Ovary (tissue), 9 donors: ENCODE results near the gene NUP62. TPM values are rescaled to one million over a fixed set of nuclear protein-coding genes. Genes with fewer than 3 reads are reported as not detected.

ENCODE experiments used
- DNase-seq, 5 donors: peaks; one replicate each; pipeline ENCODE4 v3.0.0-alpha.2; 2019 to 2020
- H3K27ac ChIP-seq, 2 donors: fragments of 200-600 bp; one replicate each; pipeline versions ENCODE4 v1.5.1 to v1.8.0; 2019 to 2022
- H3K27me3 ChIP-seq: fragments of 200-600 bp; one replicate; pipeline ENCODE4 v1.8.0; 2022
- H3K36me3 ChIP-seq: fragments of 200-600 bp; sonication (generic); one replicate; pipeline ENCODE4 v1.5.1; 2019
- H3K4me1 ChIP-seq: one replicate; pipeline ENCODE4 v1.8.1; 2013; ENCODE audit warnings: mild to moderate bottlenecking, moderate library complexity; ENCODE audit not compliant: insufficient read depth
- H3K4me3 ChIP-seq: fragments of 200-600 bp; sonication (generic); one replicate; pipeline ENCODE4 v1.5.1; 2017
- H3K9me3 ChIP-seq, 2 donors: fragments of 200-600 bp in 1 of 2; sonication (generic) in 1 of 2; one replicate each; pipeline versions ENCODE4 v1.5.1 to v1.8.1; 2013 to 2019; ENCODE audit warnings: mild to moderate bottlenecking in 1 of 2, moderate library complexity in 1 of 2
- EP300 ChIP-seq: sonication (generic); formaldehyde crosslinking; IDR thresholded peaks from one replicate; pipeline ENCODE4 v1.6.1; 2017; ENCODE audit warnings: antibody characterized with exemption
- POLR2A ChIP-seq: fragments of 450-650 bp; IDR thresholded peaks from one replicate; pipeline ENCODE4 v1.6.1; 2017; ENCODE audit warnings: antibody characterized with exemption, mild to moderate bottlenecking, moderate library complexity
- WGBS, 3 donors: extraction: QIAGEN DNeasy Blood & Tissue Kit in 1 of 3; methylation state at CpG; one replicate each; pipeline versions ENCODE4 v1.1.5 to v1.1.7; 2013 to 2017; 5-methylcytosine and 5-hydroxymethylcytosine counted together
- intact Hi-C, 4 donors: fragments of 100-400 bp; cut with DNase I; formaldehyde crosslinking; loops; one replicate each; pipeline versions ENCODE4 v1.11.0 to v1.15.1; 2022 to 2023
- polyA plus RNA-seq, 2 donors: library from polyadenylated mRNA; stranded (reverse); fragments of 200-250 nt in 1 of 2; fragments of 350-450 nt in 1 of 2; fragmentation: Illumina TruSeq in 1 of 2; extraction: RNeasy Lipid Tissue Mini Kit (QIAGEN cat#74804) in 1 of 2; gene quantifications; one replicate each; pipeline ENCODE4 v1.2.3, GENCODE V29; 2013 to 2014
- total RNA-seq, 7 donors: library from RNA; depleted of rRNA in 2 of 7; stranded (reverse); fragments of >200 nt in 2 of 7; fragmentation: NEBNext Ultra II Directional in 3 of 7; extraction: Animal tissue kit (Norgen Biotek cat#: 25700) in 3 of 7; gene quantifications; one replicate each; pipeline versions ENCODE4 v1.1.0 to v1.2.4, GENCODE V29; 2016 to 2023
- TF ChIP-seq, protein P1 (sequence below), 3 donors: fragments of 450-650 bp in 2 of 3; fragments of 200-600 bp in 1 of 3; IDR thresholded peaks; one replicate each; pipeline versions ENCODE4 v1.5.1 to v1.8.0; 2016 to 2022; ENCODE audit warnings: antibody characterized with exemption in 3 of 3, mild to moderate bottlenecking in 1 of 3
- donor health status: DM: no; HTN: no; CAD: no; lungs with moderate emphysema.
- donor health status: DM: no; HTN: no; CAD: no.
- donor health status: Bipolar disorder and iron deficiency.
- donor health status: DM: yes; HTN: yes; CAD: no.
- donor health status: DM: no; HTN: no; CAD: no.
- donor health status: DM: yes; HTN: yes; CAD: no.

The NUP62 gene
- total and polyA plus RNA-seq, 9 donors, result 18.7 to 47.7 (median 37.1) TPM

- intact Hi-C loops, result no loop called here
- TF ChIP-seq, protein P1, sequence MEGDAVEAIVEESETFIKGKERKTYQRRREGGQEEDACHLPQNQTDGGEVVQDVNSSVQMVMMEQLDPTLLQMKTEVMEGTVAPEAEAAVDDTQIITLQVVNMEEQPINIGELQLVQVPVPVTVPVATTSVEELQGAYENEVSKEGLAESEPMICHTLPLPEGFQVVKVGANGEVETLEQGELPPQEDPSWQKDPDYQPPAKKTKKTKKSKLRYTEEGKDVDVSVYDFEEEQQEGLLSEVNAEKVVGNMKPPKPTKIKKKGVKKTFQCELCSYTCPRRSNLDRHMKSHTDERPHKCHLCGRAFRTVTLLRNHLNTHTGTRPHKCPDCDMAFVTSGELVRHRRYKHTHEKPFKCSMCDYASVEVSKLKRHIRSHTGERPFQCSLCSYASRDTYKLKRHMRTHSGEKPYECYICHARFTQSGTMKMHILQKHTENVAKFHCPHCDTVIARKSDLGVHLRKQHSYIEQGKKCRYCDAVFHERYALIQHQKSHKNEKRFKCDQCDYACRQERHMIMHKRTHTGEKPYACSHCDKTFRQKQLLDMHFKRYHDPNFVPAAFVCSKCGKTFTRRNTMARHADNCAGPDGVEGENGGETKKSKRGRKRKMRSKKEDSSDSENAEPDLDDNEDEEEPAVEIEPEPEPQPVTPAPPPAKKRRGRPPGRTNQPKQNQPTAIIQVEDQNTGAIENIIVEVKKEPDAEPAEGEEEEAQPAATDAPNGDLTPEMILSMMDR (IDR thresholded peaks at IDR 0.05), result peak in 2 of 3 donors; percentile 63 to 67
- TF ChIP-seq EP300 (no peak), POLR2A (peak; percentile 76)
Measured at GRCh38 chr19:49869484-49870308, 59.6 kb downstream of the NUP62 start.

DNA sequence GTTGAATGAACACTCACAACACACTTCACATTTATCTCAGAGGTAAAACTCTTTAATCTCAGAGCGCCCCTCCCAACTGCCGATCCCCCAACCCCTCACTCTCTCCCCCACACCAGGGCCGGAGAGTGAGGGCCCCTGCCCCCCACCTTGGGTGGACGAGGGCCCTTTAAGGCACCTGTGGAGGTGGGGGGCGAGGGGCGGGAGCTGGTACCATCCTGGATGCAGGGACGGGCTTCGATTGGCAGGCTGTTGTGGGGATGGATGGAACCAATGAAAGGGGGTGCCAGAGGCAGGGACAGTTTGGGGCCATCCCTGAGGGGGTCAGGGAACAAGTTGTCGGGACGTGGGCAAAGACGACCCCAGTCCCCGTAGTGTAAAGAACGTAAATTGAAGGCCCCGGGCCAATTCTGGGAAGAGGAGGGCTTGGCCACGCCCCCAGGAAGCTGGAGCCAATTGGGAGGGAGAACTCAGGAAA is 60.3 kb downstream of the NUP62 start:
- TF ChIP-seq, protein P1 (IDR thresholded peaks at IDR 0.05), result no peak
- TF ChIP-seq EP300, result peak; percentile 74
- peak; percentile 44 for TF ChIP-seq POLR2A
- Histone ChIP-seq H3K4me1 (peaks cover 24% of the 10 kb centered on the region), H3K27me3 (no peaks in the 10 kb centered on the region), H3K36me3 (no peaks in the 10 kb centered on the region), H3K27ac (peak overlapping the region; percentile 75 to 80), H3K4me3 (peak overlapping the region; percentile 31), H3K9me3 (no peaks in the 10 kb centered on the region)
- intact Hi-C loops, result no loop called here
- DNase-seq, result peak in 1 of 5 donors; percentile 95
- 1 to 2% (median 1%) methylated on average over 13 to 15 of the region's 15 CpGs for WGBS, 3 donors

More at GRCh38 chr19:49869484-49870308, 59.6 kb downstream of the NUP62 start:
- Histone ChIP-seq H3K9me3 (no peaks in the 10 kb centered on the region), H3K36me3 (no peaks in the 10 kb centered on the region), H3K4me1 (peaks cover 24% of the 10 kb centered on the region), H3K4me3 (peak overlapping the region; percentile 47), H3K27ac (peak overlapping the region; percentile 72 to 80), H3K27me3 (no peaks in the 10 kb centered on the region)
- 1 to 2% (median 1%) methylated on average over 45 to 67 of the region's 67 CpGs for WGBS, 3 donors
- peak; percentile 95 to 97 (median 96) for DNase-seq

DNA sequence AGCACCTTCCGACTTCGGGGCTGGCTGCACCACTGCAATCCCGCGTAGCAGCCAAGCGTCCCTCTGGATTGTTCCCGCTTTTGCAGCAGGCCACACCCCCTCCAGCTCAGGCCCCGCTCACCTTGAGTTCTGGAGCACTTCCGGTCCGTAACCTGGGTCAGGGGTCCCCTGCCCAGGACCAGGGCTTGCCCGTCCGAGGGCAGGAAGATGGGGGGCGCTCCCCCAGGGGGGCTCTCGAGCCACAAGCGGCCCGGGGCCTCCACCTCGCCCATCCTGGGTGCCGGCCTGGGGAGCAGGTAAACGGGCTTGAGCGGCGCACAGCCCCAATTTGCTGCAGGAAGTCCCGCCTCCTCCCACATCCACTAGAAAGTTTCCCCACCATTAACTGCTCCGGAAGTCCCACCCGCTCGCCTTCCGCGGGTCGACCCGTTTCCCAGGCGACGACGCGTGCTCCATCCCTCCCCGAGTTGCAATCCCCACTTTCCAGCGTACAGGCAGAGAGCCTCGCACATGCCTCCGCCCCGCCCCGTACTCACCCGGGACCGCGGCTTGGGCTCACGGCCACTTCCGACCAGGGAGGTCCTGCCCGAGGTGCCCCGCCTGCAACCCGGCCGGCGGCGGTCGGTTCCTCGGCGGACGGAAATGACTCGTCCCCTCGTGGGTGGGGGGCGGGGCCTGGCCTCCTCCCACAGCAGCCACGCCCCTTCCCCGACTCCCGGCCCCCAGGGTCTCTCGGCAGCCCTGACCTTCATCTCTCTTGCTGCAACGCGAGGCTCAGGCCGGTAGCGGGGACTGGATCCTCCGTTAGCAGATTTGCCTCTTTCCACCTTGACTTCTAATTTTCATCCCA is 62.1 kb downstream of the NUP62 start, which contains the start of gene PNKP:
Gene PNKP (minus strand): TSS at position 644 of the 850 bp plus-strand sequence. CDS start 372 bp downstream, at position 272.
- TF ChIP-seq, protein P1 (IDR thresholded peaks at IDR 0.05), result peak in 1 of 3 donors; percentile 17
- TF ChIP-seq EP300 (no peak), POLR2A (peak; percentile 64)
- 0 to 1% (median 0%) methylated on average over 27 to 65 of the region's 65 CpGs for WGBS, 3 donors

GRCh38 chr19:49864890-49865289 is 64.4 kb downstream of the NUP62 start:
- Histone ChIP-seq H3K36me3 (no peaks in the 10 kb centered on the region), H3K27ac (peak overlapping the region in 1 of 2 donors; percentile 80), H3K27me3 (no peaks in the 10 kb centered on the region), H3K4me3 (no peak overlapping the region), H3K4me1 (peaks cover 24% of the 10 kb centered on the region), H3K9me3 (no peaks in the 10 kb centered on the region)
- intact Hi-C loops, result loop anchor here in 1 of 4 donors (5.0 kb wide), 1 partner anchor 58 kb away; no protein-coding TSS in a partner anchor
- WGBS, 3 donors, result 61 to 70% (median 70%) methylated on average over 13 of the region's 13 CpGs
- no peak for DNase-seq
- TF ChIP-seq POLR2A, result no peak
- TF ChIP-seq, protein P1 (IDR thresholded peaks at IDR 0.05), result no peak
- no peak for TF ChIP-seq EP300

More for the DNA sequence above, 62.1 kb downstream of the NUP62 start, which contains the start of gene PNKP:
- intact Hi-C loops, result no loop called here
- Histone ChIP-seq H3K27me3 (no peaks in the 10 kb centered on the region), H3K4me1 (peaks cover 26% of the 10 kb centered on the region), H3K36me3 (no peaks in the 10 kb centered on the region), H3K27ac (peak within 1 kb of the TSS; percentile 55 to 80), H3K9me3 (no peaks in the 10 kb centered on the region), H3K4me3 (peak within 1 kb of the TSS; percentile 59)
- DNase-seq, result peak; percentile 91 to 94 (median 92)
